ENCODE data around the gene EFCAB6.

The EFCAB6 gene

DNA sequence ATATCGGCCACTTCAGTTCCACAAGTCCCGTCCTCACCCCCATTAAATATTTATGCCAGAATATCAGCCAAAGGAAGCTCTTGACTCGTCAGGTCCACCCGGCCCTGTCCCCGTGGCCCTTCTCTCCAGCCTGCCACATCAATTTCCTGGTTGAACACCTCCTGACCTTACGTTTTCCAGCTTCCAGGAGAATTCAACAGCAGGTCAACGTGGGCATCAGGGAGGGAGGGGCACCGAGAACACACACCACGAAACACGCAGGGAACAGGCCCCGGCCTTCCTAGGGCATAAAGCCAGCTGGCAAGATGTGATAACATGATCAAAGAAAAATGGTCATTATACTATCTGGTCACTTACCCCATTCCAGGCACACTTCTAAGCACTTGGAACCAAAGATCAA lies 34.9 kb upstream of the EFCAB6 start:
- no peak for DNase-seq (ENCODE audit: low spot score)

DNA sequence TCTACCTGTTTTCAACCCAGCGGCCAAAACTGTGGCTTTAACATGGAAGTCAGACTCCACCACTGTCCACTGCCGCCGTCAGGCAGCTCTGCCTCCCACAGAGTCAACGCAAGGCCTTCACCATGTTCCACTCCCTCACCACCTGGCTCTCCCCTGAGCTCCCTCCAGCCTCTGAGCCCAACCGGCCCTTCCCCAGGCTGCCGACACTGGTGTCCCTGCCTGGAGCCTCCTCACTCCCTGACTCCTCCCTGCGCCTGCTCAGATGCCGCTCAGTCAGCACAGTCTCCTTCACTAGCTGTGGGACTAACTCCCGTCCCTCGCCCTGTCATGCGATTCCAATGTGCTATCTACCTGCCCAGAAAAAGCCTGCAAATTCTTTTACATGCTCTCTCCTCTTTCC lies 33.9 kb upstream of the EFCAB6 start:
- DNase-seq (ENCODE audit: low spot score): no peak

DNA sequence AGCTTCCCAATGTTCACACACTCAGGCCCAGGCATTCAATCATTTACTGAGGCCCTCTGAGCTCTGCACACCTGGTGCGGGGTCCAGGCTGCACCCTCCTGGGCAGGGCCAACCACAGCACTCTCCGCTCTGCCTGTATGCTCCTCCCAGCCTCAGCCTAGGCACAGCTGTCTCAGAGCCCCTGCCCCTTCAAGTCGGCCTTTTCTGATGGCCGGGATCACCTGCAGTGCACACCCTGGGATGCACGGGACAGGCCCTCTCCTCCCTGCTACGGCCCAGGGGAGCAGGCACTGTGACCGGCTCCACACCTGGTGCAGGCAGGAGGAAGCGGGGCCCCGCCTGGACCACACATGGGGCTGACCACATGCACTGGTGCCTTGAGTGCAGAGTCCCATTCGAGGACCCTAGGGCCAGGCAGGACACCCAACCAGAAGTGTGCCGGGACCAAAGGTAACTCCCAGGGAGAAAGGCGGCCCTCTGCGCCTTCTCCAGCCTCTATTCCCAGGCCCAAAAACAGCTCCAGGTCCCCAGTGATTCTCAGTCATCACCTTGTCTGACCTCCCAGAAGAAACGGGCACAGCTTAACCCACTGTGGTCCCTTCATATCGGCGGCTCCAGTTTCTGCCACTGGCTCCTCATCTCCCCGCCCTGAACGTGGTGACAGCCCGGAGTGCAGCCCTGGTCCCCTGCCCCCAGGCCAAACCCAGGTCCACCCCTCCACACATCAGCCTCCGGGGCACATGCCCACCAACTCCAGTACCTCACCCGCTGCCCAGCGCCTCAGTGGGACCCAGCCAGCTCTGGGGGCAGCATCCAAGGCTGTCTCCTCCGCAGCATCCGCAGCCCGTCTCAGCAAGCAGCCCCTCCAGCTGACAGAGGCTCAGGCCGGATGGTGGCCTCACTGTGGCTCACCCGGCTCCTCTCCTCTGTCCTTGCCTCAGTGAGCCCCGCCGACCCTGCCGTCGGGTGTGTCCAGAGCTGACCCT lies 32.7 kb upstream of the EFCAB6 start:
- DNase-seq (ENCODE audit: low spot score): no peak

DNA sequence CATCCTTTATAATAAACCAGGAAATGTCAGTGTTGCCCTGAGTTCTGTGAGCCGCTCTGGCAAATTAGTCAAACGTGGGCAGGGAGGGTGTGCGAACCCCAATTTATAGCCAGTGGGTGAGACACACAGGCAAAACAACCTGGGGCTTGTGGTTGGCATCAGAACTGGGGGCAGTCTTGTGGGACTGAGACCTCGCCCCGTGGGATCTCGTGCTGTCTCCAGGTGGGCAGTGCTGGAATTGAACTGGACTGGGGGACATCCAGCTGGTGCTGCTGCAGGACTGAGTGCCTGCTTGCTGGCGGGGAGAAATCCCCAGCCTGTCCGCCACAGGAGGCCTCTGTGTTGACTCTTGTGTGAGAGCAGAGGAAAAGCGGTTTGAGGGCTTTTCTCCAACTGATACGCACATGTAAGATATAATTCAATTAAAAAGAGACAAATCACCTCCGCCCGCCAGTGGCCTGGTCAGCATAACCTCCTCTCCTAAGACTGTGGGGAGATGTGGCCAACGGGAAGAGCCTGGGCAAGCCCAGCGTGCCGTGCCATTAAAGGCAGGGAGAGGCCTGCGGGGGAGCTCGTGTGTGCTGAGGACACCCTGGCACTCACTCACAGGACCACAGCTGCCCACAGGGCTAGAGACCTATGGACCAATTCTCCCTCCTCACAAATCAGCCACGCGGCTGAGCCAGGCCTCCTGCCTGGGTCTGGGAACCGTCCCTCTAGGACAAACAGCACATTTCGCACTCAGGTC lies 31.9 kb upstream of the EFCAB6 start:
- no peak for DNase-seq (ENCODE audit: low spot score)

DNA sequence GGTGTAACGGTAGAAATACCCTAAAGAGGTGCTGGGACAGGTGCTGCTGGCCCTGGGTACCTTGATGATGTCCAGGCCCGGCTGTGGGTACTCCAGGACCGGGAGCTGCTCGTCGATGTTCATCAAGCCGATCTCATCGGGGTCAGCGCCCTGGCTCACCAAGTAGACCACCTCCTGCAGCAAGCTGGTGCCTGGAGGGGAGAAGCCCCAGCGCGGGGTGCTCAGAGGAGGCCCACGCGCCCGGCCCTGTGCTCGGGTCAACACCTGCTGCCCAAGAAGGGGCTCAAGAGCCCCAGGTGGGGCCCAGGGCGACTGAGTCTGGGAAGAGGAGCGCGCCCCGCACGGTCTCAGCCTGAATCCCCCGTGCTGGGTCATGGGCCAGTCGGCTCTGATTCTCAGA lies 29.6 kb upstream of the EFCAB6 start:
- DNase-seq (ENCODE audit: low spot score): no peak

DNA sequence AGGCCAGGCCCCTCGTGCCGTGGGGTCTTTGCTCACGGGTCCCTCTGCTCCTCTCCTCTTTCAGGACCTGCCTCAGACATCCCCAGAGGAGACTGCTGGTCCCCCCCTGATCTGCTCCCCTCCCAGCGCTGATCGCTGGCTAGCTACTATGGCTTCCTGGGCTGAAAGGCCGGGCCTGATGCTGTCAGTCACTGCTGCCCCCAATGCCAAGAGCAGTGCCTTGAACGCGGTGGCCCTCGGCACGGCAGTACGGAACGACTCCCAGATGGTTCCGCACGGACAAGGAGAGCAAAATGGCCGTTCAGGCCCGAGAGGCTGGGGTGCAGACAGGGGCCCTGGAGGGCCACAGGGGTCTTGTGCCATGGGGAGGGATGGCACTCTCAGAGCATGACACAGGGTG lies 28.7 kb upstream of the EFCAB6 start:
- no peak for DNase-seq (ENCODE audit: low spot score)

DNA sequence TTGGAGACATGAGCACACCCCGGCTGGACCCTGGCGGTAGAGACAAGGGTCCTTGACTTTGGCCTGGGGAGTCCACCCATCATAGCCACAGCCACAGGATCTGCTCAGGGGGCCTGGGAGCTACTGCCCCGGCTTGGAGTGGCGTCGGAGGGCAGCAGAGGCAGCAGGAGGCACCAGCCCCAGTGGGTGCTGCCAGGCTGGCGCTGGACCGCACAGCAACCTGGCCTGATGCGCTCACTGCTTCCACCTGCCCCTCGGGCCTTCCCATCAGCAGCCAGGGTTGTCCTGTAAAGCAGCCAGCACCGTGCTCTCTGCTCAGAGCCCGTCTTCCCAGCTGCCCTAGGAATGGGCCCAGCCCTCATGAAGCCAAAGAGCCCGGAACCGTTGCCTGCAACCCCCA lies 28.3 kb upstream of the EFCAB6 start:
- DNase-seq (ENCODE audit: low spot score): no peak

DNA sequence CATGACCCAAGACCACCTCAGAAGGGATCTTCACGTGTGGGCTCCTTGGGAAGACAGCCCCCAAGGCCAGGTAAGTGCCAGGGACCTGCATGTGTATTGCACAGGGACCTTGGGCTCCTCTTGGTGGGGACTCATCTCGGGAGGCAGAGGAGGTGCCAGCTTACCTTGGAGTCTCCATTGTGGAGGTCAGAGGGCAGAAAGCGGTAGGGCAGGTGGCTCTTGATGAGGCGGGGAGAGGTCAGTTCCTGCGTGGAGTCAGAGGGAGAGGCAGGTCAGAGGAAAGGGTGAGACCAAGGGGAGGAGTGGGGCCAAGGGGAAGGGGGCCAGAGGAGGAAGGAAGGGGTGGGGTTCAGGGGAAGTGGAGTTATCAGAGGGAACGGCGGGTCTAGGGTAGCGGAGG lies 27.7 kb upstream of the EFCAB6 start:
- no peak for DNase-seq (ENCODE audit: low spot score)

DNA sequence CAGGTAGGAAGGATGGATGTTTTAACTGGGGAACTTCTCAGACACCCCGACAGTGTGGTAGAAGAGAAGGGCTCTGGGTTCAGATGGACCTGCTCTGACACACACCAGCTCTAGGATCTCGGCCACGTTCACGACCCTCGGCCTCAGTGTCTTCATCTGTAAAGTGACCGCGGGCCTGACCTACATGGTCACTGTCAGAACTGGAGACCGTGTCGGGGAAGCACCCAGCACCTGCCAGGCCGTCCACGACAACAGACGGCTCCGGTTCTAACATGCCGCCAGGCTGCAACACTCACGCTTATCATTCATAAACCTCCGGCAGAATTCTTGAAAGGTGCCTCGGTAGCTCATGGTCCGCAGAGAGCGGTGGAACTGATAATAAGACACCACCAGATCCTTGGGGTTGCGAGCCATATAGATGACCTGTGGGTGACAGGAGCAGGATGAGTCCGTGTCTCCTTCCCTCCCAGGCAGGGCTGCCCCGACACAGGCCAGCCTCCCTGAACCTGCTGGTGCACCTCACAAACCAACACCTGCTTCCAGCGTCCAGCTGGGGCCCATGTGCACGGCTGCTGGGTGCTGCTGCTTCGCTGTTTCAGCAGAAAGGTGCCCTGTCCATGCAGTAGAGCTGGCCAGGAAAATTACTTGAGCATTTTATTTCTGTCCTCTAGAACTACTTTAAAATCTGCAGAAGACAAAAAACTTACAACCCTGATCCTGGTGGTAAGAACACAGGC lies 26.6 kb upstream of the EFCAB6 start:
- no peak for DNase-seq (ENCODE audit: low spot score)

DNA sequence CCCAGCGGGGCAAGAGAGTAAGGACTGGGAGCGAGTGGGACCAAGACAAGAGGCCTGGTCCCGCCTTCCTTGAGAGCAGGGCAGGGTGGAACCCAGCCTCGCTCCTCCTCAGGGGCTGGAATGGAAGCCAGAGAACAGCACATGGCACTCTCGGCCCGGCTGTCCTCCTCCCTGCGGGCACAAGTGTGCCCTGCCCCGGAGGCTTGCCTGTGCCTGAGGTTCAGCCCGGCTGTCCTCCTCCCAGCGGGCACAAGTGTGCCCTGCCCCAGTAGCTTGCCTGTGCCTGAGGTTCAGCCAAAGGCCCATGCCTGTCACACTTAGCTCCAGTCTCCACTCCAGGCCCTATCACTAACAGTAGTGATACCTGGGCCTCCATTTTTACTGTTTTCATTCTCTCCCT lies 26.1 kb upstream of the EFCAB6 start:
- no peak for DNase-seq (ENCODE audit: low spot score)

DNA sequence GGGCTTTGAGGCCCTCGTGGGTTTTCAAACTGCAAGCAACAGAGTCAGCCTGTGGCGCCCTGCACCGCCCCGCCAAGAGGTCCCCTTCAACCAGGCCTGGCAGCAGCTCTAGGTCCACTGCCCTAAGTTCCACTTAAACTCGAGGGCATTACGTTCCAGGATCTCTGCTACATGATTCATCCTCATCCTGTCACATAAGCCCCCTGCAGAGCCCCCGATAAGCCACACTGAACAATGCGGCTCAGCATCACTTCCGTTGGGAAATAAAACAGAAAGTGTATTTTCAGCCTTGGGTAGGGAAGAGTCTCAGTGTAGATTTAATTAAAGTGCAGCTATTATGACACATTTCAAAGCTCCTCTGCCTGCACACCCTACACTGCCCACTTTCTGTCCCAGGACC lies 25.6 kb upstream of the EFCAB6 start:
- no peak for DNase-seq (ENCODE audit: low spot score)

DNA sequence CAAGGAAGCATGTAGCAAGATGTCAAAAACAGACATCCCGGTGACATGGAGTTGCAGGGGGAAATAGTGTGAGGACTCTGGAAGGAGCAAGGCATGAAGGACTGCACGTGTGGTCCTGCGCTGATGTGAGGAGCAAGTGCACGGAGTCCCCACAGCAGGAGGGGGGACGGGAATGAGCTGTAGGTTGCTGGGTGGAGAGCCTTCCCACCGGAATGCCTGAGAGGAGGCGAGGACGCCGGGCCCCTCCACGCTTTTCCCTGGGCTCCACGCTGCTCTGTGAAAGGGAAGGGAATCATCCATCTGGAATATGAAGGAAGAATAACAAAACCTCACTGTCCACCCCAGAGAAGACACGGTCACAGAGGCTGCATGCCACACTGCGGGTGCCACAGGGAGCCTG lies 23.6 kb upstream of the EFCAB6 start:
- DNase-seq (ENCODE audit: low spot score): no peak

DNA sequence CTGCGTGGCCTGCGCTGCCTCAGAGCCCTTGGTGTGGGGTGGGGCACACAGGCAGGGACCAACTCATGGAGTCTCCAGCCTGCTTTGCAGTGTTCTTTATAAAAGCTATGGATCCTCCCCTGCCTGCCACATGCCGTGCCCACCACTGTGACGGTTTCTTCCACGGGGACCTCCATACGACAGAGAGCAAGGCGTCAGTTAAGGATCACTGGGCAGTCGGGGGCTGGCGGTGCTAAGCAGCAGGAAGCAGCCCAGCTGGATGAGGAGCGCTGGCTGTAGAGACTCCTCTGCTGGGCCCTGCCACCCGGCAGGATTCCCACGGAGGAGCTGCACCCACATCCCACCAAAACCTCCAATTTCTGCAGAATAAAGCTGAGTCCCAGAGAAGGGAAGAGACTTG lies 23.1 kb upstream of the EFCAB6 start:
- no peak for DNase-seq (ENCODE audit: low spot score)

DNA sequence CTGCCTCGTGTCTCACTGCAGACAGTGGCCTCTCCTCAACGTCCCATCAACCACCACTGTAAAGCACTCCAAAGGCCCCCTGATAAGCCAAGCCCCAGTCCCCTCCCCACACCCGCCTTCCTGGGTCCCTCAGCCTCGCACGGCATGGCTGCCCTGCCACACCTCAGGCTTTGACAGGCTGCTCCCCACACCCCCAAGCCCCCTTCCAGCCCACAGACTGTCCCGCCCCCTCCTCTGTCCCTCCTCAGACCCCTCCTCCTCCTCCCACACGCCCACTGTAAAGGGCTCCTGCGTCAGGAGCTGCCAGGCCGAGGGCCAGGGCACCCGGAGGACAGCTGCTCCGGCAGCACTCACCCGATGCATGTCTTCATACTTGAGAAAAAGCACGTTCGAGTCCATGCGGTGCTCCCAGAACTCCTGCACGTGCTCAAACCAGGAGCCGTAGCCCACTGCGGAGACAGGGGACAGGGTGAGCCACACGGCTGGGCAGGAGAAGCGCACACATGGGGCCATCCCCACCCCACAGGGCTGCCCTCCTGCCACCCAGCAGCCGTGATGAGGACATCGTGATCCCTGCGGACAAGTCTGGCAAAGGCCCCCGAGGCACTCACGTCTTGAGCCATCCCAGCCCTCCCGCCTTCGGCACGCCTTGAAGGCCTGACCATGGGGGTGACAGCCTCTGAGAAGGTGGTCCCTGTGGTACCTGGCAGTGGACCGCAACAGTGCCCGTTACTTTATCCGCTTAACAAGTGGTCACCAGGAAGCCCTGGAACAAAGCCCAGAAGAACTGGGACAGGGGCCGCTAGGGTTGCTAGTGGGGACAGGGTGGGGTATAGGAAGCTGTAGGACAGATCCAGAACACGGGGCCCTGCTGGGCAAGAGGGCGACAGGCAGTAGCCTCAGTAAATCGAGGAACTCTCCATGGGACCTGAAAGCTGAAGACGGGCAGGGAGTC lies 21.5 kb upstream of the EFCAB6 start:
- DNase-seq (ENCODE audit: low spot score): no peak

DNA sequence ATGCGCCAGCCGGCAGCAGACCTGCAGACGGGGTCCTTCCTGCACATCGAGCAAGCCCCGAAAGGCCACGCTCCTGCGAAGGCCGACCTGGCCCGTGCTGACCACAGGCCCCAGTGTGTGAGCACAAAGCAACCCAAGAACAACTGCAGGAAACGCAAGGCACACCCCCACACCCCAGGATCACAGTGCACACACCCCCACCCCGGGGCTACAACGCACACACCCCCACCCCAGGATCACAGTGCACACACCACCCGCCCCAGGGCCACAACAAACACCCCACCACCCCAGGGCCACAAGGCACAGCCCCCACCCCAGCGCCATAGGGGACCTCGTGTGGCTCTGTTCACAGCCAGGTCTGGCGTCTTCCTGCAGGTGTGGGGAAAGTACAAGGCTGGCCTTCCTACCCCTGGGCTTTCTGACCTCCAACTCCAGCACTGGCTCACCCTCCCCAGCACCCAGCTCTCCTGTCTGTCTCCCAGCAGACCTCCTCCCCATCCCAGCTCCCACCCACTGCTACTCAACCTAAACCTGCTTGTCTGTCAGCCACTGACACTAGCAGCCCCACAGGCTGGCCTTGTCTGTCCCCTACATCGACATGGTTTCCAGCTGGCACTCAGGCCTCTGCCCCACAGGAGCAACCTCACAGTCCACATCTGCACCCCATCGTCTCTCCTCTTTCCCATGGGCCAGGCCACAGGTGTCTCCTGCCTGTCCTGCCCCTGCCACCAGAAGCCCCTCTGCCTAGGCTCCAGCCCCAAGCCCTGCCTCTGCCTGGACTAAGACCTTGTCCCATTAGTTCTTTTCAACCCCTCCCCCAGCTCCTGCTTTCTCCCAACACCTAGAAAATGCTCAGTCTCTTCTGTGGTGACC lies 20.5 kb upstream of the EFCAB6 start:
- no peak for DNase-seq (ENCODE audit: low spot score)

DNA sequence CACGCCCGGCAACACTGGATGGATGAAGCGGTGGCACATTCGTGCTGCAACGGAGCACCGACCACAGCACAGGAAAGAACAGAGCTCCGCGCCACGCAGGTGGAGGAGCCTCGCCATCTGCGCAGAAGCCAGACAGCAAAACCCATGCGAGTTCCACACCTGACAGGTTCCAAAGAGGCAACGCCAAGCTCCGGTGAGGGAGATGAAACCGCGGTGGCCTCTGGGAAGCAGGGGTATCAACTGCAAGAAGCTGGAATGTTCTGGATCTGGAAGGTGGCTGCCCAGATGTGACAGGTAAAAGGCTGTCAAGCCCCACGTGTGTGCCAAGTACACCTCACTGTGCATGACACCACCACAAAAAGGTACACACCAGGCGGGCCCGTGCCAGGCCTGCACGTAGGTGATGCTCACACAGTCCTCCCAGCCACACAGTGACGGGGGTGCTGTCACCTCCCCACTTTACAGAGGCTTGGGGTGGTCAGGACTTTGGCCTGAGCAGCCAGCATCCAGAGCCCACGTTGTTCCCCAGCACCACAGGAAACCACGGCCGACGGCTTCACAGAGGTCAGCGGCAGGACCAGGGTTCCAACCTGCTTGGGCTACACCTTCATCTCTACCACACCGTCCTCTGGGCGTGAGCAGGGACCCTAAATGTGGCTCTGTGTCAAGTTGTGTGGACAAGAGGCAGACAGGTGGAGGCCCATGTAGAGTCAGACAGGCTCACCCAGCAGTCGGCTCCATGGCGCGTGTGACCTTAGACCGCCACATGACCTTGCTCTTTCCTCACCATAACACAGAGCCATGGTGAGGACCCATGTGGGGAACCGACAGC lies 19.7 kb upstream of the EFCAB6 start:
- DNase-seq (ENCODE audit: low spot score): no peak

DNA sequence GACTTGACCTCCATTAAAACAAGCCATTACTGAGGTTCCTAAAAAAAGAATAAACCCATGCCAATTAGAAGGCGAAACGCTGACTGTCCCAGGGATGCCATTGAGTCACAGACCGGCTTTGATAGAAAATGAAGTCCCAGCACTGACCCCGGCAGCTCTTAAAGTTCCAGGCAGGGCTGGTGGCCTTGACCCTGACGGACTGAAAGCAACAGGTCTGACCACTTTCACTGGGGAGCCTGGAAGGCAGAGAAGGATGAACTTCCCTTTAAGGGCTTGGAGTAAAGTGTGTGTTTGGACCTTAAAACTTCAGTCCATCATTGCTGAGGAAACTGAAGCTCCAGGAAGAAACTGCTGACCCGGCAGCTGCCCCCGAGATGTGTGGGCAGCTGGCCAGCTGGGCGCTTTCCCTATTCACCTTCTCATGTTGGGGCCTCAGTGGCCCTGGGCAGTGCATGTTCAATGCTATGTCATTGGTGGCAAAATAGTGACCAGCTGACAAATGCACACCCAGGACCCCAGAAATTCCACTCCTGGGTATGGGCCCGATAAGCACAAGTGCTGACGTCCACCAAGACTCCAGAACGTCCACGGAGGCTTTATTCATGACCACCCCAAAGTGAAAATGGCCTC lies 18.9 kb upstream of the EFCAB6 start:
- DNase-seq (ENCODE audit: low spot score): no peak

DNA sequence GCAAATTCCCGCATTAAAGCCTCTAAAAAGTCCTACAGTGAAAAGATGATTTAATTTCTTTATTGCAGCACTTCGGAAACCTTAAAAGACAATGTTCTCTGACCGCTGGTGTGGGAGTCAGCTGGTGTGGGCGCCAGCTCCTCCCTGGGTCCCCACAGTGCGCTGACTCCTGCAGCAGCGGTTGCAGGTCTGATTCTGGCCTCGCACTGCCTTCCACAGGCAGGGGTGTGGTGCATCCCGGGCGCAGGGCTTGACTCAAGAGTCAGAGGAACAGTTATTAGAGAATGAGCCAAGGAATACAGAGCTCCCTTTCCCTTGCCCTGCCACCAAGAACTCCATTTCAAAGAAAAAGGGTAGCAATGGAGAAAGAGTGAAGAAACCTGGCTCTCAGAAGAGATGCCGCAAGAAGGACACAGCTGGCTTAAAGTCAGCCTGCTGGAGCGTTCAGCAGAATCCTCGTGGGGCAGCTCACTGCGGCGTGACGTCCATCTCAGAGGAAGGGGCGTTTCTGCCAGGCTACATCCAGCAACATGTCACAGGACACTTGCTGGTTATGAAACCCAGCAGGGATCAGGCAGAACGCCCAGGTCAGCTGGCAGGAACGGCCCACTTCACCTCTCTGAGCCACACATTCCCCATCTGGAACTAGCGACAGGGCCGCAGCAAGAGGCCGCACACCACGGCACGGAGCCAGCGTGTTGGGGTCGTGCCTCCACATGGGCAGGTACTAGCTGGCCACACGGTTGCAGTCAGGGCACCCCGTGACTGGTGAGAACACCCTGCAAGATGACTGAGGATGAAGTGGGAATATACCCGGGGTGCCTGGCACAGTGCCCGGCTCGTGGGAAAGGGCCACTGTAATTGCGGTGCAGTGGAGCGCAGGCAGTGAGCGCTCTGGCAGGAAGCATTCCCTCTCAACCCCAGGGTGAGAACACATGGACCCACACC lies 18.1 kb upstream of the EFCAB6 start:
- DNase-seq (ENCODE audit: low spot score): no peak

All from COLO829 (cell line).